RPMI8226 (cell line): Measurements from ENCODE around the gene PHPT1.
"Not testable (repeated sequence)": the region's sequence is repeated elsewhere in the genome, so short reads cannot be mapped to it uniquely, and the experiment has no call there.

Experiments
- DNase-seq: peaks from one replicate; pipeline ENCODE4 v3.0.0-alpha.2; 2015

The PHPT1 gene

GRCh38 chr9:136849038-136849959 is at the start of gene PHPT1:
Gene PHPT1 (plus strand): TSS chr9:136849409. CDS start chr9:136849431, 22 bp downstream.
- DNase-seq, result peak; percentile 99

- DNase-seq, result peak; percentile 97
Observed at GRCh38 chr9:136799854-136800657, 49.2 kb upstream of the PHPT1 start.

- DNase-seq, result no peak
Observed at GRCh38 chr9:136802321-136802720, 46.9 kb upstream of the PHPT1 start.

GRCh38 chr9:136803009-136803550 is 46.1 kb upstream of the PHPT1 start:
- DNase-seq, result not testable (repeated sequence)

- DNase-seq, result no peak
Observed at GRCh38 chr9:136803551-136804508, 45.4 kb upstream of the PHPT1 start.

- DNase-seq, result no peak
Observed at GRCh38 chr9:136804509-136805206, 44.6 kb upstream of the PHPT1 start.

GRCh38 chr9:136805207-136805740 is 43.9 kb upstream of the PHPT1 start:
- DNase-seq, result no peak

GRCh38 chr9:136806067-136806466 is 43.1 kb upstream of the PHPT1 start:
- DNase-seq, result no peak

GRCh38 chr9:136806631-136807201 is 42.5 kb upstream of the PHPT1 start:
- DNase-seq, result no peak

- DNase-seq, result peak; percentile 91
Observed at GRCh38 chr9:136807281-136808074, 41.7 kb upstream of the PHPT1 start, which contains the start of gene RABL6. Gene RABL6 (plus strand): TSS chr9:136807948. CDS start chr9:136808197, 249 bp downstream.

GRCh38 chr9:136808075-136808805 is 41.0 kb upstream of the PHPT1 start:
- peak; percentile 61 for DNase-seq

GRCh38 chr9:136808806-136809158 is 40.4 kb upstream of the PHPT1 start:
- DNase-seq, result no peak

GRCh38 chr9:136814725-136815421 is 34.3 kb upstream of the PHPT1 start:
- no peak for DNase-seq

- DNase-seq, result no peak
Observed at GRCh38 chr9:136815422-136815782, 33.8 kb upstream of the PHPT1 start.

- DNase-seq, result no peak
Observed at GRCh38 chr9:136820971-136821825, 28.0 kb upstream of the PHPT1 start.

- DNase-seq, result no peak
Observed at GRCh38 chr9:136821826-136822544, 27.2 kb upstream of the PHPT1 start.
